GM19463 (cell line): ENCODE data around the gene ITGB7.
"Not testable (repeated sequence)": the region's sequence is repeated elsewhere in the genome, so short reads cannot be mapped to it uniquely, and the experiment has no call there.

Experiments used
- ATAC-seq: cut with Tn5 transposase; IDR thresholded peaks from one replicate; pipeline ENCODE4 v1.9.1; 2021; ENCODE audit warnings: mild to moderate bottlenecking, moderate library complexity; ENCODE audit not compliant: unreplicated experiment

The ITGB7 gene

GRCh38 chr12:53180931-53181645 is 26.0 kb downstream of the ITGB7 start:
- ATAC-seq: peak; percentile 43

GRCh38 chr12:53180220-53180930 is 26.7 kb downstream of the ITGB7 start, which contains the start of the genes CSAD and ZNF740:
Gene CSAD, minus strand, starts transcription at chr12:53180925. Its CDS starts 7,455 bp downstream, at chr12:53173470.
Gene ZNF740, plus strand, starts transcription at chr12:53180722. Its CDS starts 1,262 bp downstream, at chr12:53181984.
- peak; percentile 91 for ATAC-seq

GRCh38 chr12:53179687-53180219 is 27.3 kb downstream of the ITGB7 start:
- no peak for ATAC-seq

GRCh38 chr12:53178803-53179202 is 28.2 kb downstream of the ITGB7 start:
- ATAC-seq: not testable (repeated sequence)

GRCh38 chr12:53177447-53177846 is 29.6 kb downstream of the ITGB7 start:
- ATAC-seq: not testable (repeated sequence)

- ATAC-seq: no peak
Observed at GRCh38 chr12:53176750-53177149, 30.3 kb downstream of the ITGB7 start.

- no peak for ATAC-seq
Observed at GRCh38 chr12:53174881-53175491, 32.1 kb downstream of the ITGB7 start.

GRCh38 chr12:53173085-53173715 is 33.9 kb downstream of the ITGB7 start:
- no peak for ATAC-seq

- ATAC-seq: no peak
Observed at GRCh38 chr12:53172352-53172751, 34.7 kb downstream of the ITGB7 start.

GRCh38 chr12:53171725-53172329 is 35.2 kb downstream of the ITGB7 start:
- no peak for ATAC-seq

GRCh38 chr12:53170876-53171724 is 36.0 kb downstream of the ITGB7 start:
- no peak for ATAC-seq

- ATAC-seq: no peak
Observed at GRCh38 chr12:53170215-53170614, 36.8 kb downstream of the ITGB7 start.

- no peak for ATAC-seq
Observed at GRCh38 chr12:53169644-53170043, 37.4 kb downstream of the ITGB7 start.

- ATAC-seq: no peak
Observed at GRCh38 chr12:53166837-53167236, 40.2 kb downstream of the ITGB7 start.

GRCh38 chr12:53163008-53163407 is 44.0 kb downstream of the ITGB7 start:
- ATAC-seq: not testable (repeated sequence)

GRCh38 chr12:53161119-53161911 is 45.7 kb downstream of the ITGB7 start:
- no peak for ATAC-seq

- ATAC-seq: no peak
Observed at GRCh38 chr12:53160673-53161072, 46.4 kb downstream of the ITGB7 start.

- no peak for ATAC-seq
Observed at GRCh38 chr12:53160000-53160399, 47.1 kb downstream of the ITGB7 start.
